MCF 10A (cell line): ENCODE results near the gene GABRD. TPM values are rescaled to one million over a fixed set of nuclear protein-coding genes. Genes with fewer than 3 reads are reported as not detected.

ENCODE experiments used
- BruUV-seq: library from RNA; stranded (reverse); fragments of 400-500 nt; replicated peaks from 2 replicates; lab custom pipeline; 2021; lab: Mats Ljungman, UMichigan
- CTCF ChIA-PET: fragments of 300-600 bp; sonication (Branson Sonifier 250); formaldehyde crosslinking; extraction: SDS; loops from one replicate; lab custom pipeline; 2021; ENCODE audit warnings: antibody characterized with exemption, inconsistent platforms; lab: Yijun Ruan, JAX
- POLR2A ChIA-PET: fragments of 300-600, 350-650 bp; sonication (Branson Sonifier 250); formaldehyde crosslinking; extraction: SDS; loops from one replicate; lab custom pipeline; 2020; ENCODE audit warnings: antibody characterized with exemption, inconsistent platforms; lab: Yijun Ruan, JAX
- DNase-seq: peaks from one replicate; pipeline ENCODE4 v3.0.0-alpha.2; 2018; ENCODE audit not compliant: unreplicated experiment
- H3K27ac Mint-ChIP-seq: one replicate; pipeline ENCODE4 v1.8.0; 2022; ENCODE audit warnings: mild to moderate bottlenecking, low read depth, mixed read lengths; ENCODE audit not compliant: unreplicated experiment
- H3K27me3 Mint-ChIP-seq: one replicate; pipeline ENCODE4 v1.8.0; 2022; ENCODE audit warnings: mixed read lengths; ENCODE audit not compliant: insufficient read depth, unreplicated experiment
- H3K36me3 Mint-ChIP-seq: one replicate; pipeline ENCODE4 v1.8.0; 2022; ENCODE audit warnings: mild to moderate bottlenecking, moderate library complexity, mixed read lengths; ENCODE audit not compliant: insufficient read depth, unreplicated experiment
- H3K4me1 Mint-ChIP-seq: one replicate; pipeline ENCODE4 v1.8.0; 2022; ENCODE audit warnings: mixed read lengths; ENCODE audit not compliant: insufficient read depth, unreplicated experiment
- H3K4me3 Mint-ChIP-seq: one replicate; pipeline ENCODE4 v1.8.0; 2022; ENCODE audit warnings: mild to moderate bottlenecking, moderate library complexity, mixed read lengths; ENCODE audit not compliant: unreplicated experiment
- H3K9me3 Mint-ChIP-seq: one replicate; pipeline ENCODE4 v1.8.0; 2022; ENCODE audit warnings: mixed read lengths; ENCODE audit not compliant: unreplicated experiment
- CTCF ChIP-seq: fragments of 200-600 bp; IDR thresholded peaks from one replicate; pipeline ENCODE4 v1.8.0; 2022; ENCODE audit warnings: antibody characterized with exemption, mild to moderate bottlenecking; ENCODE audit not compliant: unreplicated experiment
- intact Hi-C: fragments of 100-400 bp; cut with micrococcal nuclease; formaldehyde crosslinking; loops from 2 replicates; pipeline ENCODE4 v1.14.1; 2022
- total RNA-seq: library from RNA; stranded (reverse); gene quantifications from 2 replicates; pipeline ENCODE4 v1.2.3, GENCODE V29; 2022

The GABRD gene
- total RNA-seq, 1 experiment from 2014 or later, result not detected

DNA sequence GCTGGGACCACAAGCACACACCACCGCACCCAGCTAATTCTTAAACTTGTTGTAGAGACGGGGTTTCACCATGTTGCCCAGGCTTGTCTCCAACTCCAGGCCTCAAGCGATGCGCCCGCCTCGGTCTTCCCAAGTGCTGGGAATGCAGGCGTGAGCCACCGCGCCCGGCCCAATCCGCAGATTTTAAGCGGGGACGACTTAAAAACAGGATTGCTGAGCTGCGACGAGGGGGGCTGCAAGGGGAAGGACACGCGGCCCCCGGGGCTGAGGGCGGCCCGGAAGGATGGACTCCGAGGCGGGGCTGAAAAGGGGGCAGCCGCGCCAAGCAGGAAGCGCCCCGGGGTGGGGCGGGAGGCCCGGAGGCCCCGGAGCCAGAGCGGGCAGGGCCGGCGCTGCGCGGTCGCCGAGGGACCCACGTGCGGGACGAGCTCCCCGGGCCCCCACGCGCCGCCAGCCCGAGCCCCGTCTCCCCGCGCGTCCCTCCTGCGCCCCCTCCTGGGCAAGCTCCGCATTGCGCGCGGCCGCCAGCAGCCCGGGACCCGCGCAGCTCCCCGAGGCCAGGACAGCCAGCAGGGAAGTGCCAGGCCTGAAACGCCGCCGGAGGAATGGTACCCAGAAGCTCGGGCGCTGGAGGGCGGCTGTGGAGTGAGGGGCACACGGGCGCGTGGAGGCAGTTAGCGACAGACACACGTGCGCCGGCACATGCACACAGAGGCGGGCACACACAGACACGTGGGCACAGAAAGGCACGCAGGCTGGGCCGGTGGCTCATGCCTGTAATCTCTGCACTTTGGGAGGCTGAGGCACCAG lies 25.6 kb downstream of the GABRD start:
- no peaks in the 10 kb centered on the region for H3K9me3 Mint-ChIP-seq
- peak; percentile 56 for DNase-seq
- H3K4me1 Mint-ChIP-seq, result peaks cover 5% of the 10 kb centered on the region
- no peak overlapping the region for H3K4me3 Mint-ChIP-seq
- H3K27ac Mint-ChIP-seq, result no peak overlapping the region
- CTCF ChIA-PET, result interaction anchor here (0.6 to 5.2 kb wide), 43 partner anchors 8 to 603 kb away, joined by 3 to 129 read pairs (median 4); partner anchors contain the start of genes CALML6 and GABRD
- H3K27me3 Mint-ChIP-seq, result no peaks in the 10 kb centered on the region
- H3K36me3 Mint-ChIP-seq, result peaks cover 11% of the 10 kb centered on the region
- intact Hi-C loops, result no loop called here
- TF ChIP-seq CTCF, result peak; percentile 88
- POLR2A ChIA-PET, result interaction anchor here (1.5 to 1.6 kb wide), 2 partner anchors 84 to 135 kb away, joined by 3 to 8 read pairs; no protein-coding TSS in a partner anchor
- BruUV-seq, result no TSS peak

DNA sequence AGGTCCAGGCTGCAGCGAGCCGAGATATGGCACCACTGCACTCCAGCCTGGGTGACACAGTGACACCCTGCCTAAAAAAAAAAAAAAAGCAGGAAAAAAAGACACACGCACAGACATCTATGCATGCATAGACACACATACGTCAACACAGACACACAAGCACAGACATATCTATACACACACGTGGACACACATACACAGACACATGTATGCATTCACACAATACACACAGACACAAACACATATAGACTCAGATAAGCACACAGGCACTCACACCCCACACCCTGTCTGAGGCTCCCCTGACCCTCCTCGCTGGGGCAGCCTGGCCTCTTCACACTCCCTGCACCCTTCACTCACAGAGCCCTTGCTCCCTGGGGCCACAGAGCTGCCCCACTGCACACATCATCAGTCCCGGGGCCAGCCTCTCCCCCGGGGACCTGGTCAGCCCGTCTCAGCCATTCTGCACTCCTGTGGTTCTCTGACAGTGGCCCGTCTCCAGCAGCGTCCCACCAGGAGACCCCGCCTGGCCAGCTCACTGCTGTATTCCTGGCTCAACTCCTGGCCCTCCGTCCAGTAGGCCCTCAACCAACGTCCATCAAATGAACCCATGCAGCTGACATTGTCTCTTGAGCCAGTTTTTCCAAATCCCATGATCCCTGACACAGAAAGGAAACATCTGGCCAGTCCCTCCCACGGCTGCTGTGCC lies 26.5 kb downstream of the GABRD start:
- TF ChIP-seq CTCF, result no peak
- H3K27ac Mint-ChIP-seq, result no peak overlapping the region
- CTCF ChIA-PET, result interaction anchor here (0.6 to 5.2 kb wide), 22 partner anchors 9 to 517 kb away, joined by 3 to 129 read pairs (median 5); partner anchors contain the start of genes CALML6 and GABRD
- no peaks in the 10 kb centered on the region for H3K9me3 Mint-ChIP-seq
- BruUV-seq, result no TSS peak
- DNase-seq, result no peak
- intact Hi-C loops, result loop anchor here (1.0 kb wide), 2 partner anchors 85 to 101 kb away; no protein-coding TSS in a partner anchor
- H3K27me3 Mint-ChIP-seq, result no peaks in the 10 kb centered on the region
- peaks cover 5% of the 10 kb centered on the region for H3K4me1 Mint-ChIP-seq
- POLR2A ChIA-PET, result no interaction called here
- H3K36me3 Mint-ChIP-seq, result peaks cover 11% of the 10 kb centered on the region
- no peak overlapping the region for H3K4me3 Mint-ChIP-seq

DNA sequence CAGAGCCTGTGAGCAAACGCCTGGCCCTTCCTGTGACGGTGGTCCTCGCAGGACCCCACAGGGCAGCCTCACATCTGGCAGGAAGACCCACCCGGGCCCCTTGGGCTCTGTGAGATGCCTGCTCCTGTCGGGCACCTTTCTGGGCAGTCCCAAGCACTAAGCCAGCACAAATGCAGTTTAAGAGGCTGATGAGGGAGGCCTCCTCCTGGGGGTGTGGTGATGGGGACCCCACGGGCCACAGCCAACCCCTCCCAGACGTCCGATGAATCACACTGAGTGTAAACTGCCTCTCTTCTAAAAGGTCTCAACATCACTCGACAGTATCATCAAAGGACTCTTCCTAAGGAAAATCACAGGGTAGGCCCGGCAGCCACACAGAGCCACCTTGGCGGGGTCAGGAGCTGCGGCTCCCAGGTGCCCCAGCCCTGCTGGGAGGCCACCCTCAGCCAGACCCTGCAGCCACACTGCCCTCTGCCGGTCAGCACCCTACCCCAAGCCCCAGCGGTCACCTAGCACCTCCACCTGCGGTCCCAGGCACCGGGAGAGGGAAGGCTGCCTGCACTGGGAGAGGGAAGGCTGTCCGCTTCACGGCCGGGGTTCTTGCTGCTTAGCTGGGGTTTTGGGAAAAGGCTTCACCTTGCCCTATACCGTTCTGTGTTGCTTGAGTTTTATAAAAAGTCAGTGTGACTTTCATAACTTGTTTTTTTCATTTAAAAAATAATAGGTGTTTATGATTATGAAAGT lies 27.2 kb downstream of the GABRD start:
- CTCF ChIA-PET, result interaction anchor here (0.6 to 5.2 kb wide), 19 partner anchors 8 to 1028 kb away, joined by 3 to 129 read pairs (median 5); no protein-coding TSS in a partner anchor
- BruUV-seq, result no TSS peak
- intact Hi-C loops, result loop anchor here (1.0 kb wide), 2 partner anchors 86 to 102 kb away; no protein-coding TSS in a partner anchor
- no peaks in the 10 kb centered on the region for H3K9me3 Mint-ChIP-seq
- POLR2A ChIA-PET, result no interaction called here
- peaks cover 5% of the 10 kb centered on the region for H3K4me1 Mint-ChIP-seq
- H3K27ac Mint-ChIP-seq, result no peak overlapping the region
- no peaks in the 10 kb centered on the region for H3K27me3 Mint-ChIP-seq
- H3K36me3 Mint-ChIP-seq, result peaks cover 11% of the 10 kb centered on the region
- DNase-seq, result peak; percentile 75
- TF ChIP-seq CTCF, result peak; percentile 83
- H3K4me3 Mint-ChIP-seq, result no peak overlapping the region
